Stimulated activated naive CD4-positive, alpha-beta T cell treated with Interleukin-2 at 50 U/mL for 16 hours (primary cell): ENCODE measurements around the gene NEUROG2.
"Not testable (repeated sequence)": the region's sequence is repeated elsewhere in the genome, so short reads cannot be mapped to it uniquely, and the experiment has no call there.

ENCODE experiments used
- DNase-seq: peaks from one replicate; lab custom pipeline; 2025; lab: John Stamatoyannopoulos, UW

Gene NEUROG2

GRCh38 chr4:112516066-112516470, at the start of gene NEUROG2:
Gene NEUROG2 (minus strand): TSS chr4:112516180. CDS start chr4:112515475, 705 bp downstream.
- no peak for DNase-seq

GRCh38 chr4:112564706-112565270, 48.8 kb upstream of the NEUROG2 start:
- DNase-seq = no peak

- no peak for DNase-seq
Measured at GRCh38 chr4:112563431-112564200, 47.6 kb upstream of the NEUROG2 start.

GRCh38 chr4:112562254-112562879, 46.4 kb upstream of the NEUROG2 start:
- no peak for DNase-seq

- DNase-seq = no peak
Measured at GRCh38 chr4:112560084-112560483, 44.1 kb upstream of the NEUROG2 start.

- no peak for DNase-seq
Measured at GRCh38 chr4:112559053-112559452, 43.1 kb upstream of the NEUROG2 start.

GRCh38 chr4:112557676-112558411, 41.9 kb upstream of the NEUROG2 start:
- DNase-seq = no peak

GRCh38 chr4:112554271-112554670, 38.3 kb upstream of the NEUROG2 start:
- not testable (repeated sequence) for DNase-seq

- no peak for DNase-seq
Measured at GRCh38 chr4:112552668-112553067, 36.7 kb upstream of the NEUROG2 start.

GRCh38 chr4:112550728-112551127, 34.7 kb upstream of the NEUROG2 start:
- DNase-seq = no peak

- no peak for DNase-seq
Measured at GRCh38 chr4:112546476-112546875, 30.5 kb upstream of the NEUROG2 start.

GRCh38 chr4:112545346-112545745, 29.4 kb upstream of the NEUROG2 start:
- no peak for DNase-seq

GRCh38 chr4:112540695-112541094, 24.7 kb upstream of the NEUROG2 start:
- DNase-seq = no peak

GRCh38 chr4:112536123-112536522, 20.1 kb upstream of the NEUROG2 start:
- DNase-seq = no peak

- no peak for DNase-seq
Measured at GRCh38 chr4:112532267-112532666, 16.3 kb upstream of the NEUROG2 start.

- no peak for DNase-seq
Measured at GRCh38 chr4:112531146-112531545, 15.2 kb upstream of the NEUROG2 start.

- DNase-seq = no peak
Measured at GRCh38 chr4:112526061-112526460, 10.1 kb upstream of the NEUROG2 start.

GRCh38 chr4:112523764-112524505, 8.0 kb upstream of the NEUROG2 start:
- peak; percentile 57 for DNase-seq

- DNase-seq = no peak
Measured at GRCh38 chr4:112523008-112523721, 7.2 kb upstream of the NEUROG2 start.

GRCh38 chr4:112522431-112522830, 6.5 kb upstream of the NEUROG2 start:
- not testable (repeated sequence) for DNase-seq
